ENCODE results near the gene FARSA.

Gene FARSA

DNA sequence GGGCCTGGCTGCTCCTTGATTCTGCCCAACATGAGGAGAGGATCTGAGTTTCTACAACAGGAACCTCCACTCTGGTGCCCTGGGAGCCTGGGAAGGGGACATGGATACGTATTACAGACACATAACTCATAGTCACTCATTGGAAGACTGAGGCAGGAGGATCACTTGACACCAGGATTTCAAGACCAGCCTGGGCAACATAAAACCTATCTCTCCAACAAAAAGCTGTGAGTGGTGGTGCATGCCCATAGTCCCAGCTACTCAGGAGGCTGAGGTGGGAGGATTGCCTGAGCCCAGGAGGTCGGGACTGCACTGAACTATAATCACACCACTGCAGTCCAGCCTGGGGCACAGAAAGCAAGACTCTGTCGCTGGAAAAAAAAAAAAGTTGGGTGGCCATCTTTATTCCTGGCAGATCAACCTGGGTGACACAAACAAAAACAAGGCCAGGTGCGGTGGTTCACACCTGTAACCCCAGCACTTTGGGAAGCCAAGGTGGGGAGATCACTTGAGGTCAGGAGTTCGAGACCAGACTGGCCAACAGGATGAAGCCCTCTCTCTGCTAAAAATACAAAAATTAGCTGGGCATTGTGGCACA, 45.4 kb downstream of the FARSA start:
- no peak for DNase-seq

DNA sequence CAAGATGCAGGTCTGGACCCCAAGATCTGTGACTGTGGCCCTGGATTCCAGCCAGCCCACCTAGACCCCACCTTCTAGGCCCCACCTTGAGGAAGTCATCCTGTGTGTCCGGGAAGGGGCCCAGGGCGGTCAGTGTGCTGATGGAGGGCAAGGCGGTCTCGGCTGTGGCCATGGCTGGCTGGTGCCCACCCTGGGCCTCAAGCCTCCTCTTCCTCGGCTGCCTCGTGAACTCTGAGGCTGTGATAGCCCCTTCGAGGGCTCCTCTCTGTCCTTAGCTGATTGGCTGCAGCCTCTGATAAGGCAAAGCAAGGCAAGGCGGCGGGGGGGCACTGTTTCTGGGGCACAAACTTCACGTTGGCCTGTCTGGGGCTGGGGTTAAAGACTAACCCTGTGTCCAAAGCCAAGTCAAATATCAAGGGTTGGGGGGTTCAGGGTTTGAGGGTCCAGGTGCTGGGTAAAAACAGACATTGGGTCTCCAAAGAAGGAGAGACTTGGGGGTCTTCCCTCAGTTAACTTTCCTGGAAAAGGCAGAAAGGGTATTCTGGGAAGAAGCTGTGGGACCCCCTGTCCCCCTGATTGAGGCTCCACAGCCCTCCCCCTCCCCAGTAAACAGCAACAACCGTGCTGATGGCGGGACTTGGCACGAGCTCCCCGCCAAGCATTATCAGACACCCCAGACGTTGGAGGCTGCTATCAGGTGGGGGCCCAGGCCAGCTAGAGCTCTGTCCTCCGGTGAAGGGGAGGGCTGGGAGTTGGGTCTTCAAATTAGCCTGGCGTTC, 46.4 kb downstream of the FARSA start, which contains the start of gene KLF1:
Gene KLF1 (minus strand): TSS at position 233 of the 779 bp plus-strand sequence. CDS start 61 bp downstream, at position 172.
- DNase-seq = no peak

DNA sequence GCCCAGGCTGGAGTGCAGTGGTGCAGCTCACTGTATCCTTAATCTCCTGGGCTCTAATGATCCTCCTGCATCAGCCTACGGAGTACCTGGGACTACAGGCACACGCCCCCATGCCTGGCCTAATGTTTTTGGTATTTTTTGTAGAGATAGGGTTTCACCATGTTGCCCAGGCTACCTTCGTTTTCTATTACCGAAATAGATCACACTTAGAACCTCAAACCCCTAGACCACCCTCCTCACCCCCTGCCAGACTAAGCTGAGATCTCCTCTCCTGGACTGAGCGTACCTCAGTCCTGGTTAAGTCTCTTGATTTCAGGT, 46.9 kb downstream of the FARSA start:
- no peak for DNase-seq

- DNase-seq = no peak
Measured at GRCh38 chr19:12885749-12886650, 47.5 kb downstream of the FARSA start.

DNA sequence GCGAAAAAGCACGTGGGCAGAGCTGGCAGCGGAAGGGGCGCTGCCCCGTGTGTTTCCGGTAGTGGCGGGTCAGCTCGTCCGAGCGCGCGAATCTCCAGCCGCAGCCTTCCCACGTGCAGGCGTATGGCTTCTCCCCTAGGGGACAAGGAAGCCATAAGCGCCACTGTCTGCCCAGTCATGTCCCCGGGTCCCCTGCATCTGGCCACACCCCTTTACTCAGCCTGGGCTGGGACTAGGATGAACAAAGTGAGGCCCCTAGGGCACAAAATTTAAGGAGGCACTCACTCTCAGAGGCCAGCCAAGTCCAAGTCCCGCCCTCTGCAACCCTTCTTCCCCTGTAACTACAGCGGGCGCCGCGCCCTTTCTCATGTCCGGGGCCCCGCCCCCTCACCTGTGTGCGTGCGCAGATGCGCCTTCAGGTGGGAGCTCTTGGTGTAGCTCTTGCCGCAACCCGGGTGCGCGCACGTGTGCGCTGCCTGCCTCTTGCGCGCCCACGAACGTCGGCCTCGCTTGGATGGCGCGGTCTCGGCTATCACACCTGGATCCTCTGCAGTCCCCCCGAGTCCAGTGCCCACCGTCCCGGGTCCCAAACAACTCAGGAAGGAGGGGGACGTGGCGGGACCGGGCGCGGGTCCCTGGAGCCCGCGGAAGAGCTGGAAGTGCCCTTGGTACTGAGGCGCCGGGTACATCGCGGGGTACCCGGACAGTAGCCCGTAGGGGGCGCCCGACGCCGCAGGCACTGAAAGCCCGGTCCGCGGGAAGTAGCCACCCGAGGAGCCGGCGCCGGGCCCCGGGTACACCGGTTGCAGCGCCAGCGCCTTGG, 48.4 kb downstream of the FARSA start:
- DNase-seq = peak; percentile 52

DNA sequence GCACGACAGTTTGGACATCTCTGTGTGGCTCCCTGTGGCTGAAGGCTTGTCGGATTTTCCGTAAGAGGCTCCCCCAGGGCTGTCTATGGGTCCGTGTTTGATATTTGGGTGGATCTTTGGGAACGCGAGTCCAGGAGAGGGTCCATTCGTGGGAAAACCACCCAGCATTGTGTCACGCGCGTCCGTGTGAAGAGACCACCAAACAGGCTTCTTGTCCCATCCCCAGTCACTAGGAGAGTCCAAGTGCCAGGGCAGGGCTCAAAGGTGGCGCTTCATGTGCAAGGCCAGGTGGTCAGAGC, 48.9 kb downstream of the FARSA start:
- DNase-seq = no peak

GRCh38 chr19:12884202-12884601, 49.3 kb downstream of the FARSA start:
- no peak for DNase-seq

DNA sequence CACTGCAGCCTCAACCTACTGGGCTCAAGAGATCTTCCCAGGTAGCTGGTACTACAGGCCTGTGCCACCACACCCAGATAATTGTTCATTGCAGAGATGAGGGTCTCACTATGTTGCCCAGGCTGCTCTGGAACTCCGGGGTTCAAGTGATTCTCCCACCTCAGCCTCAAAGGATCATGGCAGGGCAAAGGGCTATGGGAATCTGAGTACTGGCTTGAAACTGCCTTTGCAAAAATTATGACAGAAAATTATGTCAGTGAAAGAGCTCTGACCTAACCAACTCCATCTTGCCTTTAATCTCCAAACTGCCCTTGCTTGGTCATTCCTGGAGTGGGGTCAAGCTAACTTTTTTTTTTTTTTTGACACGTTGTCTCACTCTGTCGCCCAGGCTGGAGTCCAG, 50.9 kb downstream of the FARSA start:
- DNase-seq = no peak

DNA sequence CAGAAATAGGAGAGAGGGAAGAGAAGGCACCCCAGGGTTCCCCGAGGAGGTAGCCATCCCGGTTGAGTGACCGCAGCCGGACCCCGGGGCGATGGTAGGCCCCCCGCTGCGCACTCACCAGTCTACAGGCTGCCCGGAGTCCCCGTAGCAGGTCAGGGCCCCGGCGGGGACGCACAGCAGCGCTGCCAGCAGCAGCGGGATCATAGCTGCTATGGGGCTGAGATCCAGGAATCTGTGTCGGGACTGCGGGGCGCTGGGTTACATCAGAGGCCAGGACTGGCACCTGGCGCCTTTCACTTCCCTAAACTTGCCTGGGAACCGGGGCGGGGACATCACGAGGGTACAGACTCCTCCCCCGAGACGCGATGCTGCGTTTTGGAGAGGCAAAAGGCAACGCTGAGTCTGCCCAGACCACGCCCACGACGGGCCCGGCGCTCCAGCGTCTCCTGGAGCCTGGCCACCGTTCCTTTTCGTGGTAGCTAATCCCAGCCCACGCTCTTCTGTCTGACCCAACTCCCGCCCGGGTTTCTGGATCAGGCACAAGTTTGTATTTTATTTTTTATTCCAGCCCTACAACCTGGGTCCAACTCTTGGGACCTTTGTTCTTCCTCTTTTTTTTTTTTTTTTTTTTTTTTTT, 52.2 kb downstream of the FARSA start, which contains the start of gene DNASE2:
Gene DNASE2 (minus strand): TSS at position 278 of the 637 bp plus-strand sequence. CDS start 74 bp downstream, at position 204.
- DNase-seq = peak; percentile 94

DNA sequence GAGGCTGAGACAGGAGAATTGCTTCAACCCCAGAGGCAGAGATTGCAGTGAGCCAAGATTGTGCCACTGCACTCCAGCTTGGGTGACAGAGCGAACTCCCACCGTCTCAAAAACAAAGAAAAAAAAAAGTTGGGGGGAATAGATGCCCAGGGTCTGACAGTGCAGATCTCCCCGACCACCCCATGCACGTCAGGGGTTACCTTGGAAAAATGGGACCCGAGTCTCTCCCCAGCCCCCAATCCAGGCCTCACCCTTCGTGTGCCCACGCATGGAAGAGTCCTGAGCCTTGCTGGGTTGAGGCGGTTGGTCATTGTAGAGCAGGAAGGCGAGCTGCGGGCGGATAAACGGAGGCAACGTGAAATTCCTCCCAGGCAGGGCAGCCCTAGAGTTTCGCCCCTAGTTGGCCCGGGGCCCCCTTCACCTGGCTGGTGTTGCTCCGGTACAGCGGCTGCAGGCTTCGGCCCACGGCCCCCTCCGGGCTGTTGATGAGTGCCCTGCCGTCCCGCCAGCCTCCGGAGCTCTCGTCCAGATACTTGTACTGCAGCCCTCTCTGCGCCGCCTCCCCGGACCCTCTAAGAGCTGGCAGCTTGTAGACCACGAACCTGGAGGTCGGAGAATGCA, 52.9 kb downstream of the FARSA start:
- DNase-seq = no peak

- no peak for DNase-seq
Measured at GRCh38 chr19:12875086-12875485, 58.4 kb downstream of the FARSA start.

- no peak for DNase-seq
Measured at GRCh38 chr19:12873891-12874745, 59.4 kb downstream of the FARSA start.

- no peak for DNase-seq
Measured at GRCh38 chr19:12872941-12873890, 60.3 kb downstream of the FARSA start.
